ENCODE results near the gene ARAP2. TPM values are rescaled to one million over a fixed set of nuclear protein-coding genes. Genes with fewer than 3 reads are reported as not detected.

Gene ARAP2
- total and polyA plus RNA-seq, 2 of the 13 experiments (the other 11 are each of a cell fraction or from before 2014, with no cell fraction given), result 0.37 to 1.4 TPM

GRCh38 chr4:36282503-36283030 lies 38.3 kb upstream of the ARAP2 start:
- Histone ChIP-seq H3K4me2 (ENCODE audit: low read depth, low read length) (no peak overlapping the region), H3K27ac (ENCODE audit: extremely low read length, insufficient read depth, low read length) (no peak overlapping the region), H2AFZ (ENCODE audit: low read length) (no peak overlapping the region), H3K9me3 (ENCODE audit: low read length) (no peaks in the 10 kb centered on the region), H3K4me1 (ENCODE audit: insufficient read depth, low read length) (no peaks in the 10 kb centered on the region), H3K27me3 (ENCODE audit: control insufficient read depth in 1 of 2, insufficient read depth in 2 of 2, low read length in 2 of 2) (no peaks in the 10 kb centered on the region), H3K79me2 (ENCODE audit: insufficient read depth, low read length) (no peaks in the 10 kb centered on the region), H3K9ac (ENCODE audit: insufficient read depth, low read depth, low read length) (no peak overlapping the region), H3K36me3 (replicated peaks in 1 of 2; ENCODE audit: control insufficient read depth in 1 of 2, insufficient read depth in 2 of 2, low read length in 2 of 2) (no peaks in the 10 kb centered on the region), H3K4me3 (replicated peaks in 1 of 3; ENCODE audit: insufficient read depth in 1 of 3, low read depth in 2 of 3, low read length in 3 of 3) (no peak overlapping the region), H4K20me1 (ENCODE audit: insufficient read depth, low read length) (no peaks in the 10 kb centered on the region)
- BruUV-seq (replicated peaks), result no TSS peak
- DNase-seq (ENCODE audit: low spot score) (no peak), ATAC-seq (no peak), FAIRE-seq (no peak)
- in situ Hi-C loops (cut with HindIII; ENCODE audit: extremely low pct_ligation_motif_present, low pct_unique_long_range_greater_than_20kb), result no loop called here
- ChIA-PET CTCF (ENCODE audit: low intra/inter-chr PET ratio, low total read pairs) (no interaction called here), POLR2A (no interaction called here)
- intact Hi-C loops (cut with micrococcal nuclease; ENCODE audit: unreplicated experiment), result no loop called here
- no peak for TF ChIP-seq ZNF552 (CRISPR knock-in tag; IDR thresholded peaks at IDR 0.05; ENCODE audit: borderline replicate concordance)
- no peak for TF ChIP-seq ATRX (CRISPR knock-in tag; IDR thresholded peaks at IDR 0.05; ENCODE audit: borderline replicate concordance)
- no peak for TF ChIP-seq TARDBP (CRISPR knock-in tag; IDR thresholded peaks at IDR 0.05)
- TF ChIP-seq HMGXB4 (CRISPR knock-in tag; IDR thresholded peaks at IDR 0.05; ENCODE audit: borderline replicate concordance in 1 of 2, low read depth in 1 of 2), result no peak
- TF ChIP-seq MBD4 (IDR thresholded peaks at IDR 0.05; ENCODE audit: borderline replicate concordance, low read length), result no peak
- TF ChIP-seq PHF20 (CRISPR knock-in tag; IDR thresholded peaks at IDR 0.05), result no peak
- no peak for TF ChIP-seq ZNF224 (CRISPR knock-in tag; IDR thresholded peaks at IDR 0.05)
- TF ChIP-seq RFXANK (CRISPR knock-in tag; IDR thresholded peaks at IDR 0.05), result no peak
- TF ChIP-seq SOX6 (IDR thresholded peaks at IDR 0.05), result no peak
- no peak for TF ChIP-seq SOX6 (CRISPR knock-in tag; IDR thresholded peaks at IDR 0.05)
- no peak for TF ChIP-seq DNMT1 (CRISPR knock-in tag; IDR thresholded peaks at IDR 0.05)
- no peak for TF ChIP-seq ZNF614 (CRISPR knock-in tag; IDR thresholded peaks at IDR 0.05; ENCODE audit: borderline replicate concordance)
- TF ChIP-seq SNRNP70 (IDR thresholded peaks at IDR 0.05; ENCODE audit: low read depth, low read length), result no peak
- TF ChIP-seq ZNF326 (CRISPR knock-in tag; IDR thresholded peaks at IDR 0.05; ENCODE audit: borderline replicate concordance), result no peak
- no peak for TF ChIP-seq HNF1A (IDR thresholded peaks at IDR 0.05; ENCODE audit: low read depth)
- TF ChIP-seq HNF1A (CRISPR knock-in tag; IDR thresholded peaks at IDR 0.05; ENCODE audit: borderline replicate concordance), result no peak
- TF ChIP-seq TOPORS (CRISPR knock-in tag; IDR thresholded peaks at IDR 0.05), result no peak
